GM21360 (cell line): ENCODE data around the gene HYAL1.
"Not testable (repeated sequence)": the region's sequence is repeated elsewhere in the genome, so short reads cannot be mapped to it uniquely, and the experiment has no call there.

Source experiments
- ATAC-seq: cut with Tn5 transposase; IDR thresholded peaks from one replicate; pipeline ENCODE4 v1.9.1; 2021; ENCODE audit warnings: mild to moderate bottlenecking, moderate library complexity; ENCODE audit not compliant: unreplicated experiment

The HYAL1 gene

GRCh38 chr3:50275141-50275995 lies 28.0 kb downstream of the HYAL1 start:
- no peak for ATAC-seq

- no peak for ATAC-seq
Measured at GRCh38 chr3:50274371-50275104, 28.8 kb downstream of the HYAL1 start.

DNA sequence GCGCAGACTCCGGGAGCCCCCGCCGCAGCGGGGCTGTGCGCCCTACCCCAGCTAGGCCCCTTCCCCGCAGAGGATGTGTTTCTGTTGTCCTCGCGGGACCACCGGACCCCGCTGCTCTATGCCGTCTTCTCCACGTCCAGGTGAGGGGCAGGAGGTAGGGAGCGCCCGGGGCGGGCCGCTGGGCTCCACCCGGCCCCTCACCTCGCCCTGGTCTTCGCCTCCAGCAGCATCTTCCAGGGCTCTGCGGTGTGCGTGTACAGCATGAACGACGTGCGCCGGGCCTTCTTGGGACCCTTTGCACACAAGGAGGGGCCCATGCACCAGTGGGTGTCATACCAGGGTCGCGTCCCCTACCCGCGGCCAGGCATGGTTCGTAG lies 29.7 kb downstream of the HYAL1 start:
- no peak for ATAC-seq

DNA sequence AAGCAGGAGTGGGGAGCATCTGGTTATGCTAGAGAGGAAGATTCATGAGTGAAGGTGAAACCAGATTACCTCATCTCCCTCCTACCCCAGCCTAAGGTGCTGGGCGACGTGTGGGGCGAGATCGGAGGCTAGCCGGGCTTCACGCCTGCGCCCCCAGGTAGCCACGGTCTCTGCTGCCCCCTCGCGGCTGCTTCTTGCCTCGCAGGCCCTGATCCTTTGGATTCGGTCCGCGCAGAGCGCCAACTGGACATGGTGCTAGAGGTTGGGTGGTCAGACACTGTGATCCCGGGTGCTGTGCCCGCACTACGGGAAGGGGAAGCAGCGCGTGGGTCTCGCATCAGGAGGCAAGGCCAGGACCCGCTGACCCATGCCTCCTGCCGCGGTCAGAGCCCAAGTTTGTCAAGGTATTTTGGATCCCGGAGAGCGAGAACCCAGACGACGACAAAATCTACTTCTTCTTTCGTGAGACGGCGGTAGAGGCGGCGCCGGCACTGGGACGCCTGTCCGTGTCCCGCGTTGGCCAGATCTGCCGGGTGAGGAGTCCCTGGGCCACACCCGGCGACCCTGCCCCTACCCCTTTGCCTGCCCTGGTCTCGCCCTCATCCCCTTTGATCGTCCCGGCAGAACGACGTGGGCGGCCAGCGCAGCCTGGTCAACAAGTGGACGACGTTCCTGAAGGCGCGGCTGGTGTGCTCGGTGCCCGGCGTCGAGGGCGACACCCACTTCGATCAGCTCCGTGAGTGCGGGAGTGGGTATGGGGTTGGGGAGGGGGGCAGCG lies 30.3 kb downstream of the HYAL1 start:
- peak; percentile 70 for ATAC-seq

DNA sequence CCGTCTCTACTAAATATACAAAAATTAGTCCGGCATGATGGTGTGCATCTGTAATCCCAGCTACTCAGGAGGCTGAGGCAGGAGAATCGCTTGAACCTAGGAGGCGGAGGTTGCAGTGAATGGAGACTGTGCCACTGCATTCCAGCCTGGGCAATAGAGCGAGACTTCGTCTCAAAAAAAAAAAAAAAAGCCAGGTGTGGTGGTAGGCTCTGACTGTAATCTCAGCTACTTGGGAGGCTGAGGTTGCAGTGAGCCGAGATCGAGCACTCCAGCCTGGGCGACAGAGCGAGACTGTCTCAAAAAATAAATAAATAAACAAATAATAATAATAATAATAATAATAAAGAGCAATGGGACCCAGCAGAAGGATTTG lies 30.9 kb downstream of the HYAL1 start:
- ATAC-seq = not testable (repeated sequence)

- ATAC-seq = no peak
Measured at GRCh38 chr3:50271314-50271936, 31.9 kb downstream of the HYAL1 start.

DNA sequence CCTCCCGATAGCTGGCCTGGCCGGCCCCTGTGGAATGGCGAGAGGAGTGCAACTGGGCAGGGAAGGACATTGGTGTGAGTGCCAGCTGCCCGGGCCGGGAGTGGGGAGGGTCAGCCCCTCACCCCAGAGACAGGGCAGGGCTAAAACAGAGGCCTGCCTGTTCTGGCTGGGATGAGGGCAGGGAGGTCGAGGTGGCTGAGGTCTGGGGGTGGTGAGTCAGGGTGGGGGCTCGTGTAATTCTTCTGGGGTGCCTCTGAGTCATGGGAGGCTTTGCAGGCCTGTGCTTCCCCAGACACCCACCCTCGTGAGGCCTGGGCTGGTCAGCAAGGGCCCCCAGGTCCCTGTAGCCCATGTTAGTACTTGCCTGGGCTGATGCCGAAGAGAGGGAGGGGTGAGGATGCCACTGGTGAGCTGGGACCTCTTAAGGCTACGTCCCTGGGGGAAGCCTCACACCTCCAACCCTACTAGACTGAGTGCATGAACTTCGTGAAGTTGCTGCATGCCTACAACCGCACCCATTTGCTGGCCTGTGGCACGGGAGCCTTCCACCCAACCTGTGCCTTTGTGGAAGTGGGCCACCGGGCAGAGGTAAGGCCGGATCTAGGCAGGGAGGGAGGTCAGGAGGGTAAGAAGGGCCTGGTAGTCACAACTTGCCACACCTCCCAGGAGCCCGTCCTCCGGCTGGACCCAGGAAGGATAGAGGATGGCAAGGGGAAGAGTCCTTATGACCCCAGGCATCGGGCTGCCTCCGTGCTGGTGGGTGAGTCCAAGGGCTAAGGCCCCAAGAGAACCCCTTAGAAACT lies 32.8 kb downstream of the HYAL1 start:
- no peak for ATAC-seq

GRCh38 chr3:50269977-50270413 lies 33.4 kb downstream of the HYAL1 start:
- ATAC-seq = no peak

GRCh38 chr3:50269460-50269859 lies 33.9 kb downstream of the HYAL1 start:
- no peak for ATAC-seq

DNA sequence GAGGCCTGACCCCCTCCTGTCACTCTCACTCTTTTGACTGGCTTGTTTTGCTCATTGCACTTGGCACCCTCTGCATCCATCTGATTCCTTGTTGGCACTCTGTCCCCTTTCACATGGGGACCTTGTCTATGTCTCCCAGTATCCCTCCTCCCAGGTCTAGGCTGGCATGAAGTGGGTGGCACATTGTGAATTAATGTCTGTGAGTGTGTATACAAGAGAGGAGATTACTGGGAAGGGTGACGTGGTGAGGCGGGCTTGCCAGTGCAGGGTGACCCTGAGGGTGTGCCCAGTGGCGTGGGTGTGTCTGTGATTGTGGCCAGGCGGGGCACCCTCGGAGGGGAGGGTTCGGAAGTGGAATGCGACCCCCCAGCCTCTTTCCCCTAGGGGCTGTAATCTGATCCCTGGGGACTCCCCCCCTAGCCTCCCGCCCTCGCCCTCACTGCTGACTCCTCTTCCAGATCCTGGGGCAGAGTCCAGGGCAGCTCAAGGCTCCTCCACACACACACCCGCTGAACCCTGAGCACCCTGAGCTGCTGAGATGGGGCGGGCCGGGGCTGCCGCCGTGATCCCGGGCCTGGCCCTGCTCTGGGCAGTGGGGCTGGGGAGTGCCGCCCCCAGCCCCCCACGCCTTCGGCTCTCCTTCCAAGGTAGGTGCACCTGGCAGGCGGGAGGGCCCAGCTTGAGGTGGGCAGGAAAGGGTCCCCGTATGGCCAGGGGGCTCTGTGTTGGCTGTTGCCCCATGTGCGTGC lies 34.5 kb downstream of the HYAL1 start, which contains the start of gene SEMA3B:
Gene SEMA3B, plus strand, starts transcription at position 445 of the 749 bp plus-strand sequence. Its CDS starts 94 bp downstream, at position 539.
- no peak for ATAC-seq

DNA sequence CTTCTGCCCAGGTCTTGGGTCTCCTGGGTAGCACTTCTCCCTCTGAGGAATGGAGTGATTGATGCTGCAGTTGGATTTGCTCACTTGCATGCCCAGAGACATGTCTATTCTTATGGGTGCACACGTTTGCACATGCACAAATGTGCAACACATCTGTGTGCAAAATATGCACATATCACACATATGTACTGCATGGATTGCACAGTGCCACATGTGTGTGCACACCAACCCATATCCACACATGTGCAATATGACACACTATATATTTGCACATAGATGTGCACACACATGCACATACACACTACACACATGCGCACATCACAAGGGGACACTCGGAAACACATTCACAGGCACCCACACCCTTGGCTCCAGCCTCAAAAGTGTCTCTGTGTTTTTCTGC lies 35.1 kb downstream of the HYAL1 start:
- ATAC-seq = no peak

DNA sequence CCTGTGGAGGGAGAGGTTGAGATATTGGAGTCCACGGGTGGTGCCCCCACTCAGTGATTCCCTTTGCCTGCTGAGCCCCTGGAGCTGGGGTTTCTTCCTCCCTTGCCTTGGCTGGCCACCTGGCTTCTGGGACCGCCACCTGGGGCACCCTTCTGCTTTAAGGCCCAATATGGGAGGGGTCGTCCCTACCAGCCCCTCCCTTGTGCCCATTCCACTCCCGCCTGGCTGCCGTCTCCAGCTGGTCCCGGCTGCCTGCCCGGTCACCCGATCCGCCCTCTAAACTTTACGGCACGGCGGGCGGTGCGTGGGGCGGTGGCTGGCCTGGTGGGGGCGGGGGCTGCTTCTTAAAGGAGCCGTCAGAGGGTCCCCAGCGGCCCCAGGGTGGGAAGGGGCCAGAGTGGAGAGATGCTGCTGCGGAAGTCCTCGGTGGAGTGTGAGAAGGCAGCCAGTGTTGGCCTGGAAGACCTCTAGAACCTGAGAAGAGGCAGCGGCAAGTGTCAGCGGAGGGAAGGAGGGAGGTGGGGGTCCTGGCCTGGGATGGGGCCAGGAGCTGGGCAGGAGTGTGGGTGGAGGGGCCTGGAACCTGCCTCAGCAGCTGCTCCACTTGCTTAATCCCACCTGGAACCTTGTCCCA lies 36.0 kb downstream of the HYAL1 start:
- ATAC-seq = no peak

DNA sequence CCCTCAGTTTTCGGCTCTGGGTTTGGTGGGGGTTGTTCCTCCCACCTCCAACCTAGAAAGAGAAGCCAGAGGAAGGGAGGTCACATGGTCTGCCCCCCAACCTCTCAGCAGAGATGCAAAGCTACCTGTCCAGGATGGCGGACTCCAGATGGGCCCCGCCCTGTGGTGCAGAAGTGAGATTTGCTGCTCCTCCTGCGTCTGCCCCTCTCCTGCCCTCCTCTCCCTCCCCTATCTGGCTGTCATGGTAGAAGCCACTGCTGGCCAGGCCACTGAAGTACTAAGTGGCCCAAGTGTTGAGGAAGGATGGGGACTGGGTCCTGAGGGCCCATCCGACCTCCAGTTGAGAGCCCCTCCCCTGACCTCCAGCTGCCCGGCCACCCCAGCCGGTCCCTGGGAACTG lies 36.5 kb downstream of the HYAL1 start:
- ATAC-seq = no peak

GRCh38 chr3:50266017-50266416 lies 37.4 kb downstream of the HYAL1 start:
- no peak for ATAC-seq

- no peak for ATAC-seq
Measured at GRCh38 chr3:50265571-50265970, 37.8 kb downstream of the HYAL1 start.

DNA sequence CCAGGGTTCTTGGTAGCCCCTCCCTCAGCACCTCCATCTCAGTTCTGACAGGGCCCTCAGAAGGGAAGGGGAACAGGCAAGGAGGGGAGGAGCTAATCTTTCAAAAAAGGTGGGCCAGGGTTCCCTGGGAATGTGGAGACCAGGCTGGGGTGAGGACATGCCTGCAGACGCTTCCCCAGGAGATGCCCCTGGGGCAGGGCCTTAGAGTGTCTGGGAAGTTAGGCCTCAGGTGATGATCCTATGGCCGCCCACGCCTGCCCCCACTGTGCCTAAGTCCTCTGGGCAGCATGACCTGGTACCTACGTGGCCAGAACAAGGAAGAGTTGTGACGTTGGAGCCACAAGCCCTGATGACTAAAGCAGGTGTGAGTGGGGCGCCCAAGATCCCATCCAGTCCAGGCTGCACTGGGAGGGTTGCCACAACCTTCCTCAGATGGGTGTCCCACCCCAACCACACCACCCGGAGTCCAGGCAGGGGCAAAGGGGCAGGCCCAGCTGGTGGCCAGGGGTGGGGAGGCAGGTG lies 38.3 kb downstream of the HYAL1 start:
- no peak for ATAC-seq

DNA sequence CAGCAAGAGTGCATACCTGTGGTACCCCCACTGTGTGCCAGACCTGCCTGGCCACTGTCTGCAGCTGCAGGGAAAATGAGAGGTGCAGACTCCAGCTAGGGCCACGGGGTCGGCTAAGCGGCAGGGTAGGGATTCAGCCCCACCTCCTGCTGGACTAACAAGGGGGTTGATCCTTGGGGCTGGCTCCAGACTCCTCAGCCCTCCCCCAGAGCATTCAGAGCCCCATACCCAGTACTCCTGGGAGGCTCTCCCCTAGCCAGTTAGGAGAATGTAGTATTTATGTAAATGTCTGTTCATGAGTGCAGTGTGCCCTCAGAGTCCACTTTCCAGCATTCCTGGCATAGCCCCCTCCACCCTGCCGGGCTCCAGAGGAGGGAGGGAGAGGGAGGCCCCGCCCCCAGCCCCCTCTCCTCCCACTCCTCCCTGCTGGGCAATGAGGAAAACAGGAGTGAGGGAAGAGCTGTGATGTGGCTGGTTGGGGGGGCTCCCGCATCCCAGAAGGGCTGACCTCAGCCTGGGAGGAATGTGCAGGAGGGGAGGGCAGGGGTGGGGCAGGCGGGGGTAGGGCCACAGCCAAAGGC lies 38.9 kb downstream of the HYAL1 start:
- ATAC-seq = no peak
